NCI-H460 (cell line): ENCODE results near the gene EEF1B2. TPM values are rescaled to one million over a fixed set of nuclear protein-coding genes. Genes with fewer than 3 reads are reported as not detected.
"Not testable (repeated sequence)": the region's sequence is repeated elsewhere in the genome, so short reads cannot be mapped to it uniquely, and the experiment has no call there.

Source experiments
- DNase-seq: peaks from one replicate; pipeline ENCODE4 v3.0.0-alpha.2; 2016; ENCODE audit warnings: low read depth; ENCODE audit errors: extremely low read depth
- total RNA-seq: library from RNA; depleted of rRNA; stranded (reverse); fragments of >200 nt; shearing (Covaris generic); gene quantifications from 2 replicates; pipeline ENCODE4 v1.2.3, GENCODE V29; 2014

The EEF1B2 gene
- total RNA-seq, 1 experiment from 2014 or later, result 1,353 TPM

- no peak for DNase-seq
Measured at GRCh38 chr2:206163251-206163880, 3.7 kb downstream of the EEF1B2 start.

DNA sequence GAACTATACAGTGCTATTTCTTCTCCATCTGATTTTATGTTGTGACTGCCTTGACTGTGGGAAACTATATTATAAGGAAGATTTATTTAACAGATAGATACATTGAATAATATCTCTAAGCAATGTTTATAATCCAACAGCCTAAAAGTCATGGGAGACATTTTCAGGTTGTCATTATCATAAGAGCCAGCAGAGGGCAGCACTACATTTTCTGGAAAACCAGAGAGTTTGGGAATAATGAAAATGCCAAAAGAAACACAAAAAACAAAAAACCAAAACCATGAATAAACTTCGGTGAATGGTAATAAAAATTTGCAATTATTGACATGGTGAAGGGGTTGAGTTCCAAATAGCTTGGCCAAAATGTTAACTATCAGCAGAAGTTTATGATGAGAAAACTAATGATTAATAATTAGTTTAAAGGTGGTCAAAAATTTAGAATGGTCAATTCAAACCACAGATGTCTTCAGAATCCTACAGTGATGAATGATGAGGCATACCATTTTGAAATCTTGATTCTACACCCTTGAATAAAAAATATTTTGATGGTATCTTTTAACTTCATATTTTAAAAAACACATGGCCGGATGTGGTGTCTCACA, 4.7 kb downstream of the EEF1B2 start:
- peak; percentile 46 for DNase-seq

- DNase-seq, result not testable (repeated sequence)
Measured at GRCh38 chr2:206168230-206168629, 8.5 kb downstream of the EEF1B2 start.

- DNase-seq, result not testable (repeated sequence)
Measured at GRCh38 chr2:206171624-206172397, 12.1 kb downstream of the EEF1B2 start.

GRCh38 chr2:206173147-206173546, 13.5 kb downstream of the EEF1B2 start:
- DNase-seq, result no peak

DNA sequence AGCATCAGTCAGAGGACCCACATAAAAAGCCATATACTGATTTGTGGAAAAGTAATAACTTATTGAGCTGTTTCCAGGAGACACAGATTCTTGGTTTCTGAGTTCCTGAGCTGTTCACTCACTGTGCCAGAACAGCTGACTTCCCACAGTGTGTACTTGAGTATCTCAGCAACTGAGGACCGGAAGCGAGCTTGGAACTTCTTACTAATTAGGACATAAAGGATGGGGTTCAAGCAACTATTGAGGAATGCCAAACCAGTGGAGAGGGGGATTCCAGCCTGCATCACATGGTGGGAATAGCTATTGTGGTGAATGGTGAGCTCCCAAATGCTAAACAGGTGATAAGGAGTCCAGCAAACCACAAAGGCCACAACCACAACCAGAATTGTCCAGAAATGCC, 16.4 kb downstream of the EEF1B2 start:
- no peak for DNase-seq

GRCh38 chr2:206176901-206177300, 17.2 kb downstream of the EEF1B2 start:
- no peak for DNase-seq

DNA sequence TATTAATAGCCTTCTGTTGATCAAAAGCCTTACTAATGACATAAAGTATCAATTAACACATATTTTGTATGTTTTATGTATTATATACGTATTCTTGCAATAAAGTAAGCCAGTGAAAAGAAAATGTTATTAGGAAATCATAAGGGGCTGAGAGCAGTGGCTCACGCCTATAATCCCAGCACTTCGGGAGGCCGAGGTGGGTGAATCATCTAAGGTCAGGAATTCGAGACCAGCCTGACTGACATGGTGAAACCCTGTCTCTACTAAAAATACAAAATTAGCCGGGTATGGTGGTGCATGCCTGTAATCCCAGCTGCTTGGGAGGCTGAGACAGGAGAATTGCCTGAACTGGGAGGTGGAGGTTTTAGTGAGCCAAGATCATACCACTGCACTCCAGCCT, 21.8 kb downstream of the EEF1B2 start:
- DNase-seq, result not testable (repeated sequence)

GRCh38 chr2:206189691-206190090, 30.0 kb downstream of the EEF1B2 start:
- DNase-seq, result no peak

- DNase-seq, result no peak
Measured at GRCh38 chr2:206190111-206190510, 30.4 kb downstream of the EEF1B2 start.

- DNase-seq, result no peak
Measured at GRCh38 chr2:206190689-206191088, 31.0 kb downstream of the EEF1B2 start.

GRCh38 chr2:206192157-206192556, 32.5 kb downstream of the EEF1B2 start:
- DNase-seq, result no peak

GRCh38 chr2:206193671-206194357, 34.1 kb downstream of the EEF1B2 start:
- no peak for DNase-seq

DNA sequence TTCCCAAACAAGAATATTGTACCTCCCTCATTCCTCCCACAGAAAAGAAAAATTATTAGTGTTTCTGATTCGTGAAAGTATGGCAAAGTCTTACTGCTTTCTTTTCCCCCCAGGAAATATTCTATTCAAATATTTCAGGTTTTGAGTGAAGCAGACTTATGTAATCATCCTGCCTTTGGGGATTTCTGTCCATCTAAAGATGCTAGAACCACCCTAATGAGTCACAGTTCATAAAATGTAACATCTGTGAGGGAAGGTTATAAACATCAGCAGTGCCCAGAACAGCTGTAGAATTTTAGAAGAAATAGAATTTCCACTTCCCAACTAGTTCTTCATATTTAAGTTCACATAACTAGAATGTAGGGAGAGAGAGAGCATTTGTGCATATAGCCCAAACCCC, 39.0 kb downstream of the EEF1B2 start:
- DNase-seq, result no peak

DNA sequence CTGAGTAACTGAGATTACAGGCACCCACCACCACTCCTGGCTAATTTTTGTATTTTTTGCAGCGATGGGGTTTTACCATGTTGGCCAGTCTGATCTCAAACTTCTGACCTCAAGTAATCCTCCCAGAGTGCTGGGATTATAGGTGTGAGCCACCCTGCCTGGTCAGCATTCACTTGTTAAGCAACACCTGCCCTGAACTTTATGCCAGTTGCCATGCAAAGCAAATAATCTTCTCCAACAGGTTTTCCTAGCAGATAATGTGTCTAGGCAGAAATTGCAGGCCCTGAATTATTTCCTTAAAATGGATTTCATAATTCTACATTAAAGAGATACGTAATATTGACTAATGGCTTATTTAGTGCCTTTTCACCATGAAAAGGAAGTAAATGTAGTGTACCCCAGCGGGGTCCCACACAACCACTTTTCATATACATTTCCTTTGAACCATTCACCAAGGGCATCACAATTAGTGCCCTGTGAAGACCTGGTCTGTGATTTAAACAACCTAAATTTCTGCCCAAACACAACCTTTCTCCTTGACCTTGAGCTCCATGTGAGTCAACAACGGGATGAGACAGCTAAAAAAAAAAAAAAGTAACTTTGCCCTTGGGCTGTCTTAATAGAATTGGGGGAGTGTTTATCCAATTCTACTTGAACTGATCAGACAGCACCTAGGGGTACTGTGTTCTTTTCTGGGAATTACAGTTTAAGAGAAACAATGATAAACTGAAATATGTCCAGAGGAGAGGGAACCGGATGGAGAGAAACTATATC, 41.6 kb downstream of the EEF1B2 start:
- DNase-seq, result no peak

- no peak for DNase-seq
Measured at GRCh38 chr2:206202446-206202845, 42.8 kb downstream of the EEF1B2 start.

DNA sequence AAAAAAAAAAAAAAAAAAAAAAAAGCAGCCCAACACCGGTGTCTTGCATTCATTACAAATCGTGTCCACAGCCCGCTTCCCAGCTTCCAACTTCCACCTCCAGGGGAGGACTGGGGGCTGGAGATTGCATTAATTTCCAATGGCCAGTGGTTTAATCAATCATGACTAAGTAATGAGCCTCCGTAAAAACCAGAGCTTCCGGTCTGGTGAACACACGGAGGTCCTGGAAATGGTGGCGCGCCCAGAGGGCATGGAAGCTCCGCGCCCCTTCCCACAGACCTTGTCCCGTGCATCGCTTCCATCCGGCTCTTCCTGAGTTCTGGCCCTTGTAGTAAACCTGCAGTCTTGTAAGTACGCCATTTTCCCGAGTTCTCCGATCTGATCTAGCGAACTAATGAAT, 43.6 kb downstream of the EEF1B2 start:
- no peak for DNase-seq

- no peak for DNase-seq
Measured at GRCh38 chr2:206204710-206205109, 45.0 kb downstream of the EEF1B2 start.

DNA sequence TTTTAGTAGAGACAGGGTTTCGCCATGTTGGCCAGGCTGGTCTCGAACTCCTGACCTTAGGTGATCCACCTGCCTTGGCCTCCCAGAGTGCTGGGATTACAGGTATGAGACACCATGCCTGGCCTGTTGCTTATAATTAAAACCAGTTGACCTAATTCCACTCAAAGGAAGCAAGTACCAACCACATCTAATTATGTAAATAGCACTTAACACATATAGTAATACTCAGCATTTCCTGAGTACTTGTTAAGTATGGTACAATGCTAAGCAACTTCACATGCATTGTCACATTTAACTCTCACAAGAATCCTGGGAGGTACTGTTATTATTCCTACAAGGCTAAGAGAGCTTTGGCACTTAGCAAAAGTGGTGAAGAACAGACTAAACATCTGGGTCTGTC, 47.6 kb downstream of the EEF1B2 start:
- not testable (repeated sequence) for DNase-seq

DNA sequence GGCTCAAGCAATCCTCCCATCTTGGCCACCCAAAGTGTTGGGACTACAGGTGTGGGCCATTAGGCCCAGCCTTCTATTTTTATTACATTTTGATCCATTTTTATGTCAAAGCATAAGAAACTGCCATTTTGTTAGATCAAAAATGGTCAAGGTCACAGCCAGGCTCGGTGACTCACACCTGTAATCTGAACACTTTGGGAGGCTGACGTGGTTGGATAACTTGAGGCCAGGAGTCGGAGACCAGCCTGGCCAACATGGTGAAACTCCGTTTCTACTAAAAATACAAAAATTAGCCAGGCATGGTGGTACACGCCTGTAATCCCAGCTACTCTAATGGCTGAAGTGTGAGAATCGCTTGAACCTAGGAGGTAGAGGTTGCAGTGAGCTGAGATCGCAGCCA, 49.2 kb downstream of the EEF1B2 start:
- no peak for DNase-seq
